Fibroblast of villous mesenchyme (primary cell): Measurements from ENCODE around the gene ERMAP. TPM values are rescaled to one million over a fixed set of nuclear protein-coding genes. Genes with fewer than 3 reads are reported as not detected.

Experiments used
- DNase-seq: peaks from one replicate; pipeline ENCODE4 v3.0.0-alpha.2; 2010; ENCODE audit warnings: low read depth
- H3K4me3 ChIP-seq: 2 replicates; pipeline ENCODE4 v1.5.1; 2011; ENCODE audit warnings: low read depth, mild to moderate bottlenecking, low read length
- CTCF ChIP-seq: IDR thresholded peaks from 2 replicates; pipeline ENCODE4 v1.5.1; 2012; ENCODE audit warnings: low read depth, mild to moderate bottlenecking, low read length; ENCODE audit not compliant: insufficient read depth
- total RNA-seq: library from RNA; depleted of rRNA; stranded (reverse); fragments of >200 nt; gene quantifications from 2 replicates; pipeline ENCODE4 v1.2.3, GENCODE V29; 2012

ERMAP gene
- total RNA-seq, 1 donor = 14.2 TPM

- no peak for DNase-seq
- no peak for TF ChIP-seq CTCF
Measured at GRCh38 chr1:42888013-42888633, 71.2 kb downstream of the ERMAP start.

GRCh38 chr1:42889264-42889663, 72.3 kb downstream of the ERMAP start:
- DNase-seq = no peak
- no peak overlapping the region for H3K4me3 ChIP-seq
- TF ChIP-seq CTCF = no peak

More at GRCh38 chr1:42888013-42888633, 71.2 kb downstream of the ERMAP start:
- H3K4me3 ChIP-seq = no peak overlapping the region

GRCh38 chr1:42891465-42892138, 74.7 kb downstream of the ERMAP start:
- no peak for TF ChIP-seq CTCF
- no peak for DNase-seq
- H3K4me3 ChIP-seq = no peak overlapping the region

Other genes starting within 250 kb of the ERMAP start
- 16.0 and 20.9 TPM in 2 replicates for gene PPIH, start 158.7 kb upstream of the ERMAP start, total RNA-seq
- gene YBX1, start 134.7 kb upstream of the ERMAP start, total RNA-seq = 557 and 578 TPM in 2 replicates
- not detected in 2 replicates for gene CLDN19, start 76.9 kb upstream of the ERMAP start, total RNA-seq
- gene P3H1, start 50.1 kb upstream of the ERMAP start, total RNA-seq = 188 and 212 TPM in 2 replicates
- gene C1orf50, start 49.9 kb upstream of the ERMAP start, total RNA-seq = 3.2 and 5.2 TPM in 2 replicates
- under 0.01 TPM in 2 replicates for gene TMEM269, start 32.1 kb upstream of the ERMAP start, total RNA-seq
- 15.8 and 17.3 TPM in 2 replicates for gene SVBP, start 275 bp downstream of the ERMAP start, total RNA-seq
- gene ZNF691, start 29.5 kb downstream of the ERMAP start, total RNA-seq = 6.4 and 11.2 TPM in 2 replicates
- 90.8 and 118 TPM in 2 replicates for gene SLC2A1, start 141.7 kb downstream of the ERMAP start, total RNA-seq